Fibroblast of skin of left quadriceps (primary cell): ENCODE results near the gene DMAC2L.
"Not testable (repeated sequence)": the region's sequence is repeated elsewhere in the genome, so short reads cannot be mapped to it uniquely, and the experiment has no call there.

Source experiments
- DNase-seq, 2 experiments: peaks; one replicate each; pipeline ENCODE4 v3.0.0-alpha.2; 2013; ENCODE audit warnings: low read depth in 2 of 2

DMAC2L gene

DNA sequence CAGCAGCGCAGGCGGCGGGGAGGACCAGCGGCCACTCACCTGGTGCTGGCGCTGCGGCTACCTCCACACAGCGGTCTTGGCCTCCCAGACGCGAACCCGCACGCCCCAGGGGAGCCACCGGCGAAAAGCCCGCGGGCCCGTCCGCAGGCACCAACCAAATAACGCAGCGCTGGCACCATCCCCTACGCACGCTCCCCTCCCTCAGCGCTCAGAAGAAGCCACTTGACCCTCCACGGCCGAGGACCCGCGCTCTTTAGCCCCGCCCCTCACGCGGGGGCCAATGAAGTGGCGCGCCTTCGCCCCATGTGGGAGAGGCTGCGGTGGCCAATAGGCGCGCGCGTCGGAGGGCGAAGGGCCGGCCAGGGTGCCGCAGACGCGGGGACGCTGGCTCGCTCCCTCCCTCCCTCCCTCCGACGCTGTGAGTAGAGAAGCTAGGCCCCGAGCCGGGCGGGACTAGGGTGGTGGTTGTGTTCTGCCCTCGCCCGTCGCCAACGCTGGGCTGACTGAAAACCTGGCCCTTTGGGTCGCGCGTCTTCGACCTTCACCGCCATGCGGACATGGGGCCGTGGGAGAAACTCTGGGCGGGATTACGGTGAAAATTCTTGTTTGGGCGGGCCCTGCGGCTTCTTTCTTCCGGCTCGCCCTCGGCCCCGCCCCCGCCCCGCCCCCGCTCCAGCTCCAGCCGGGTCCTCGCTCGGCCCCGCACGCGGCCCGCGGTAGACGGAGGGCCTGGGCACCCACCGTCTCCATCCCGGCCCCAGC is at the start of gene DMAC2L, which contains the start of gene L2HGDH:
TSS of gene DMAC2L (plus strand) at position 353 of the 762 bp plus-strand sequence. CDS start 9,164 bp downstream, outside the sequence.
TSS of gene L2HGDH (minus strand) at position 258 of the 762 bp plus-strand sequence. CDS start at position 179, 79 bp downstream.
- DNase-seq = peak; percentile 81

DNA sequence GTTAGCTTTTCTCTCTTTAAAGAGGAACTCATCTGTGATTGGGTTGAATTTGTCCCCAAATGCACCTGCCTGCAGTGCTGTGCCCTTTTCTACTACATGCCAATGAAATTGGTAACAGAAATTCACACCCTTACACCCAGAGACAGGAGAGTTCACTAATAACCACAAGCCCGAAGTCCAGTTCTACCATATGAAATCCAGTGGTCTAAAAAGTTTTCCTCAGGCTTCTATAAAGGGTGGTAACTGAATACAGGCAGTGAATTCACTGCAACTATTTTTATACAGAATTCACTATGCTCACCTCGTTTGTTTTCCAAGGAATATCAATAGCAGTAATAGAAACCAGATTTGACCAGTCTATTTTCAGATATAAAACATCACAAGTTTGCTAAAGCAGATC is 49.3 kb upstream of the DMAC2L start:
- no peak for DNase-seq

GRCh38 chr14:50263321-50263720 is 48.8 kb upstream of the DMAC2L start:
- DNase-seq = no peak

DNA sequence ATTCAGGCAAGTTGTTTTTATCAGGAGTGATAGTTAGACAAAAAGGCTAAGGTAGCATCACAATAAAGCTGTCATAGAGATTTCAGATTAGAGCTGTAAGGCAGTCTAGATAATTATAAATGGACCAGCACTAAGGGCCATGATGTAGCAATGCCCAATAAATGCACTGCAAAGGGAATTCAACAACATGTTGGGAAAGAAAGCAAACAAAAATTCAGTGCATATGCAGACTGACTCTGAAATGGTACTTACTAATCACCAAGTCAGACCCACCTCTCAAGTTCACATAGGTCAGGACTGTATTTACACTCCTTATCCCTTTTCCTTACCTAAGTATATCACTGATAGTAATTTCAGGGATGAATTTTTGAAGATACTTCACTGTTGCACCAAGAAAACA is 47.1 kb upstream of the DMAC2L start:
- DNase-seq = no peak

- DNase-seq = no peak
These were observed 41.2 kb upstream of the DMAC2L start for GRCh38 chr14:50270932-50271331.

DNA sequence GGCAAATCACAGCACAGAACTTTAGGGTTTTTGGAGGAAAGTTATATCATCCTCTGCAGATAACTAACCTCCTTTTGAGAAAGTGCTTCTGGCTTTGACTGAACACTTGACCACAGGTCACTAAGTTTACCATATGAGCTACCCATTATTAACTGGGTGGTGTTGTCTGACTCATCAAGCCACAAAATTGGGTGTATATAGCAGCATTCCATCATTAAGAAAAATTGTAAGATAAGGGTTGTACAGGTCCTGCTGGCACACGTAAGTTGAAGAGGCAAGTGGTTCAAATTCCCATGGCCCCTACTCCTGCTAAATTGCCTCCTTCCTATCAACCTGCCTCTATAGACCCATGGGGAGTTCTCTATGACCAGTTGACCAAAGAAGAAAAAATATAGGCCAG is 39.6 kb upstream of the DMAC2L start:
- DNase-seq = no peak

GRCh38 chr14:50285861-50286260 is 26.3 kb upstream of the DMAC2L start:
- no peak for DNase-seq

DNA sequence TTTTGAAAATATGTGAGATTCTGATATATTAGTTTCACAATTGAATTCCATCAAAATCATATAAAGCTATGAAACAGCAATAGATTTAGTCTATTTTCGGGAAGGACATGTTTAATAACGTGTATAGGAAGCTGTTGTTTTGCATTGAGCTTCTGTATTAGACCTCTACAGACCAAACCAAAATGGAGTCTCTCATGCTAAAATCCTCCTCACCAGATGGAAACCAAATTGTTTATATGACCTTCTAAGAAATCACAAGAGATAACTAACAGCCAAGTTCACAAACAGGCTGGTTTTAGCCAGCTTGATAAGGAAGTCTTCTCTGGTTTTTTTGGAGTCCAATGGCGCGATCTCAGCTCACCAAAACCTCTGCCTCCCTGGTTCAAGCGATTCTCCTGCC is 24.0 kb upstream of the DMAC2L start:
- DNase-seq = no peak

DNA sequence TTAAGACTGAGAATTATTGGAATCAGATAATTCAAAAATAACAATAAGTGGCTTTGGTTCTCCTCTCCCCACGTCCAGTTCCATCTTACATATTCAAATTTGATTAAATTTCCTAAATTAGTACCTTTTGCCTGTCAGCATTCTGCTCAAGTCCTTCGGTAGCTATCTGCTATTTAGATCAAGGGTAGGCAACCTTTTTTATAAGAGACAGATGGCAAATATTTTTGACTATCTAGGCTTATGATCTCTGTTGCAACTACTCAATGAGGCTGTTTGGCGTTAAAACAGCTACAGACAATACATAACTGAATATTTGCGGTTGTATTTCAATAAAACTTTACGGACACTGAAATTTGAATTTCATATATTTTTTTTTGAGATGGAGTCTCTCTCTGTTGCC is 21.8 kb upstream of the DMAC2L start:
- DNase-seq = no peak

- DNase-seq = no peak
These were observed 12.5 kb upstream of the DMAC2L start for GRCh38 chr14:50299585-50299984.

GRCh38 chr14:50301914-50302313 is 10.2 kb upstream of the DMAC2L start:
- DNase-seq = no peak

DNA sequence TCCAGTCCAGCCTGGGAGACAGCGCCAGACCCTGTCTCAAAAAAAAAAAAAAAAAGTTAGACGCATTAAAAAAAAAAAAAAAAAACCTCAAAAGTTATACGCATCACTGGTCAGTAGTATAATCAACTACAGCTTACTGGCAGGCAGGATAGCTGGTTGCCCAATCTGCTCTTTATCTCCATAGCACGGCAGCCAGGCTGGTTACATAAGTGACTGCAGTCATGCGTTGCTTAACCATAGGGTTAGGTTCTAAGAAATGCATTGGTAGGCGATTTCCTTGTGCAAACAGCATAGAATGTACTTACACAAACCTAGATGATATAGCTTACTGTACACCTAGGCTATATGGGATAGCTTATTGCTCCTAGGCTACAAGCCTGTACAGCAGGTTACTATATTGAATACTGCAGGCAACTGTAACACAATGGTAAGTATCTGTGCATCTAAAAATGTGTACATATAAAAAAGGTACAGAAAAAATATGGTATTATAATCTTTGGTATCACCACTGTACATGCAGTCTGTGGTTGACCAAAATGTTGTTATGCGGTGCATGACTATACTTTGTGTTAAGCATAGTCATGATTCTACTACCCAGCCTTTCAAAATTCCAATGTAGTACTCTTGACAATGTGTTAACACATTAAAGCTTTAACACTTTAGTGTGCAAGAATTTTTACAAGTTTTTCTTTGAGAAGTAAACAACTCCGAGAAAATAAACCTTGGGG is 8.2 kb upstream of the DMAC2L start:
- DNase-seq = no peak

DNA sequence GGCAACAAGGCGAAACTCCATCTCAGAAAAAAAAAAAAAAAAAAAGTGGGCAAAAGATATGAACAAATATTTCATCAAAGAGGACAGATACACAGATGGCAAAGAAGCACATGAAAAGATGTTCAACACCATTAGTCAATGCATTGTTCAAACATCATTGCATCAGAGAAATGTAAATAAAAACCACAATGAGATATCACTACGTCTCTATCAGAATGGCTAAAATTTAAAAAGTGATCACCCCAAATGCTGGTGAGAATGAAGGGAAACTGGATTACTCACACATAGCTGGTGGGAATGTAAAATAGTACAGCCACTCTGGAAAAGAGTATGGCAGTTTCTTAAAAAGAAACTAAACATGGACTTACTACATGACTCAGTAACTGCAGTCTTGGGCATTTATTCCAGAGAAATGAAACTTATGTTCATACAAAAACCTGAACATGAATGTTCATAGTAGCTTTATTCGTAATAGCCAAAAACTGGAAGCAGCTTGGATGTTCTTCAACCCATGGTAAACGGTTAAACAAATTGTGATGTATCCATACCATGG is 3.7 kb upstream of the DMAC2L start:
- DNase-seq = no peak

- DNase-seq = no peak
These were observed 1.7 kb upstream of the DMAC2L start for GRCh38 chr14:50310445-50310844.

GRCh38 chr14:50311337-50311971 is 670 bp upstream of the DMAC2L start:
- no peak for DNase-seq

- DNase-seq = no peak
These were observed 570 bp downstream of the DMAC2L start for GRCh38 chr14:50312734-50313054.

GRCh38 chr14:50314098-50314497 is 2.0 kb downstream of the DMAC2L start:
- not testable (repeated sequence) for DNase-seq

DNA sequence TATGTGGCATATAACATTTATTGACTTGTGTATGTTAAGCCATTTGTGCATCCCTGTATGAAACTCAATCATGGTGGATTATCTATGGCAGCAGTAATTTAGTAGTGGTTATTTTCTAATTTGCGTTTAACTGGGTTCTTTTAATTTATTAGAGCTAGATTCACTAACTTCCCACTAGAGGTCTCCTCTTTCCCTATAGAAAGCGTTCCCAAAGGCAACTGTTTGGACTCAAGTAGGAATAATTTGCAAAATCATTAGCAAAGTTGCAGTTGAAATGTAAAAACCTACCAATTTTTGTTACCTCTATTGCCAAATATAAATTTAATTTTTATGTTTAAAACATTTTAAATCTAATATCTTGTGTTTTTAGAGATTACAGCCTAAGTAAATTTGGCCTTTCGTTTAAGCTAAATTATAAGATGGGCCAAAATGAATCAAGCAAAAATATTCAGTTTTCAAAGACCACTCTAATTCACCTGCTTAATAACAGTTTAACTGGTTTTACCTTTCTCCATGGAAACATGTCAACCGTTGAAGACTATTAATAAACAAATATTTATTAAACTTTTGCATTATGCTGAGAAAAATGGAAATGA is 6.0 kb downstream of the DMAC2L start:
- no peak for DNase-seq

- no peak for DNase-seq
These were observed 7.2 kb downstream of the DMAC2L start for GRCh38 chr14:50319293-50319692.

GRCh38 chr14:50319721-50320120 is 7.6 kb downstream of the DMAC2L start:
- no peak for DNase-seq

DNA sequence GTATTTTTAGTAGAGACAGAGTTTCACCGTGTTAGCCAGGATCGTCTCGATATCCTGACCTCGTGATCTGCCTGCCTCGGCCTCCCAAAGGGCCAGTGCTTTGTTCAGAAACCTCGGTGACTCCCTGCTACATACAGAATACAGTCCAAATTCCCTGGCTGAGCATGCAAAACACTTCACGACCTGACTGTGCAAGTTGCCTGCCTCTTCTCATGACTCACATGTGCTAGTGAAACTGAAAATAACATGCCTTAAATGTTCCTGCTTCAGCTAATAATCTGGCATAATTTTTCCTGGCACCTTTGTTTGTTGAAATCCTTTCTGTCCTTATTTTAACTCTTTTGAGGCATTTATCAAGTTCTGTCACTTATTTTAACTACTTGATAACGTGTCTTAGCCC is 8.2 kb downstream of the DMAC2L start:
- no peak for DNase-seq

- DNase-seq = peak; percentile 83 to 84
These were observed 9.0 kb downstream of the DMAC2L start for GRCh38 chr14:50321009-50321660.
